LoVo (cell line): ENCODE results near the gene KDELR3.

Experiments
- DNase-seq: peaks from one replicate; pipeline ENCODE4 v3.0.0-alpha.2; 2016; ENCODE audit warnings: low spot score

Gene KDELR3

DNA sequence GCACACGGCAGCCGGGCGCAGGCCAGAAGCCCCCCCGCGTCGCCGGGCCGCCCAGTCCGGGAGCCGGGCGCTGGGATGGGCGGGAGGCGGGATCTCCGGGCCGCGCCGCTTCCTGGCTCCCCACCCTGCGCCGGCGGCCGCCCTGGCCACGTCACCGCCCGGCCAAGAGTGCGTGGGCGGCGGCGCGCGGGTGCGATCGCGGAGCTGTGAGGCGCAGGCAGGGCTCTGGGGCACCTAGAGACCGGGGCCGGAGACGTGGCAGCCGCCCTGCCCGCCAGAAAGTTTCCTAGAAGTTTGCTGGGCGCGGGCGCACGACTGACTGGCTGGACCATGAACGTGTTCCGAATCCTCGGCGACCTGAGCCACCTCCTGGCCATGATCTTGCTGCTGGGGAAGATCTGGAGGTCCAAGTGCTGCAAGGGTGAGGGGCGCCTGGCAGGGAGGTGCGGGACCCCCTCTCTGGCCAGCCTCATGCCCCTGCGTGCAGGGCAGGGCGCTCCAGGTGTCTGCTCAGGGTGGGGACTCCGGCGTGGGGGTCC lies at the start of gene KDELR3:
TSS of gene KDELR3 (plus strand) at position 193 of the 539 bp plus-strand sequence. CDS start at position 331, 138 bp downstream.
- peak; percentile 82 for DNase-seq

DNA sequence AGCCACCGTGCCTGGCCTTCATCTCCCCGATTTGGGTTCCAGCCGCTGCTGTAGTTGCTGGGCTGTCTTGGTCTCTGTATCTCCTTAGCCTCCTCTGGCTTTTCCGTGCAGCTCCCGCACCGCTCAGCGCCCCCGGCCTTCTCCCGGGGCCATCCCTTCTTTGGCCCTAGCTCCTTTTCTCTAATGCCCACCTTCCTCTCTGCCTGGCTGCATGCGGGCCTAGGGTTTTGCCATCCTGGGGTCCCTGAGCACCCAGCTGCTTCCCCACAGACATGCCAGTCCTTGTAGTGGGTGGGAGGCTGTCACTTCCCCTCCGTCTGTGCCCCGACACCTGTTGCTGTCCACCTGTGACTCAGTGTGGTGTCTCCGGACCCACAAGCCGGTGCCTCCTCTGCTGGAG lies 49.3 kb upstream of the KDELR3 start:
- no peak for DNase-seq

DNA sequence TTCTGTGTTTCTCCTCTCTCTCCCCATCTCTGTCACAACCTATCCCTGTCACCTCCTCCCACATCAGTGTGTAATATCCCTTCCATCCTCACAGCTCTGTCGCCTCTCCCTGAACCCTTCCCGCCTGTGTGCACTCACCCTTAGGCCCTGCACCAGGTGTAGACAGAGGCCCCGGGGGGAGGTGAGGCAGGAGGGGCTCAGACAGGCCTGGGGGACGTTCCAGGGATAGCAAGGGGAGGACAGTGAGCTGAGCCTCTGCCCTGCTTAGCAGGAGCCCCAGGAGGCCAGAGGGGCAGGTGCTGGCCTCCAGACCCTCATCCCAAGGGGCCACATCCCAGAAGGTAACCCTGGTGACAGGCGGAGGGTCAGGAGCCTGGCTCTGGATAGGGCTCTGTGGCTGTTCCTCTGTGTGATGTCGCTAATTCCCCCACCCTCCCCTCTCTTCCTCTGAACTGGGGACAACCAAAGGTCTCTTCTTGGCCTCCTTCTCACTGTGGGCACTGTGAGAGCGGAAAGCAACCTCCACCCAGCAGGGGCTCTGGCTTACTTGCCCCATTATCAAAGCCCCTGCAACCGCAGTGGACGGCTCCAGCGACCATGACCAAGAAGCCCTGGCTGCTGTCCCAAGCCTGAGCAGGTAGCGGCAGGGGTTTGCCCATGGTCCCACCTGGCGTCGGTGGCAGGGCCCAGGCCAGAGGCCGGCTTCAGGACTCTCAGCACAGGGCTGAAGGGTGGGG lies 48.6 kb upstream of the KDELR3 start:
- no peak for DNase-seq

DNA sequence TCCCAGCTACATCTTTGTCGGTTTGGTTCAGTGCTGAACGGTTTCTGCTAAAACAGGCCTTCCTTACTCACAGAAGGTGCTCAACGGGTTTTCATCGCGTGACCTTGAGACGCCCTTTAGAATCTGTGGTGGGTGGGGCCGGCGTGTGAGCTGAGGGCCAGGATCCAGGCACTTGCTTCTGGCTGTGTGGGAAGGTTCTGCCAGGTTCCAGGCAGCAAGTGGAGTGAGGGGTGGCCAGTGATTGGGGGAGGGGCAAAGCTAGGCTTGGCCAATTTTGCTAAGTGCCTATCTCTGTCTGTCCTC lies 48.1 kb upstream of the KDELR3 start:
- no peak for DNase-seq

DNA sequence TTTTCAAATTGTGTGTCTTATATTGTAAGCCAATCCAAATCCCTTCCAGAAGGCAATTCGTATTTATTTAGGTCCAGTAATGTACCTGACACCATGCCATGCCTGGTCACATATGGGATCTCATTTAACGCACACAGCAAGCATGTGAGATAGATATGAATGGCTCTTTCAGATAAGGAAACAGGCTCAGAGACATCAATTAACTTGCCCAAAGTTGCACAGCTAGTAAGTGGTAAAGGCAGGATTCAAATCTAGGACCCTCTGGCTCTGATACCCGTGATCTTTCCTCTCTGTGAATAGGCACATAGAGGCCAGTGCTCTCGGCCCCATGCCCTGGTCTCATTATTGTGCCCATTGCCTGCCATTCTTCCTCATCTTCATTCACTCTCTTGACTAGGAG lies 47.2 kb upstream of the KDELR3 start:
- no peak for DNase-seq

DNA sequence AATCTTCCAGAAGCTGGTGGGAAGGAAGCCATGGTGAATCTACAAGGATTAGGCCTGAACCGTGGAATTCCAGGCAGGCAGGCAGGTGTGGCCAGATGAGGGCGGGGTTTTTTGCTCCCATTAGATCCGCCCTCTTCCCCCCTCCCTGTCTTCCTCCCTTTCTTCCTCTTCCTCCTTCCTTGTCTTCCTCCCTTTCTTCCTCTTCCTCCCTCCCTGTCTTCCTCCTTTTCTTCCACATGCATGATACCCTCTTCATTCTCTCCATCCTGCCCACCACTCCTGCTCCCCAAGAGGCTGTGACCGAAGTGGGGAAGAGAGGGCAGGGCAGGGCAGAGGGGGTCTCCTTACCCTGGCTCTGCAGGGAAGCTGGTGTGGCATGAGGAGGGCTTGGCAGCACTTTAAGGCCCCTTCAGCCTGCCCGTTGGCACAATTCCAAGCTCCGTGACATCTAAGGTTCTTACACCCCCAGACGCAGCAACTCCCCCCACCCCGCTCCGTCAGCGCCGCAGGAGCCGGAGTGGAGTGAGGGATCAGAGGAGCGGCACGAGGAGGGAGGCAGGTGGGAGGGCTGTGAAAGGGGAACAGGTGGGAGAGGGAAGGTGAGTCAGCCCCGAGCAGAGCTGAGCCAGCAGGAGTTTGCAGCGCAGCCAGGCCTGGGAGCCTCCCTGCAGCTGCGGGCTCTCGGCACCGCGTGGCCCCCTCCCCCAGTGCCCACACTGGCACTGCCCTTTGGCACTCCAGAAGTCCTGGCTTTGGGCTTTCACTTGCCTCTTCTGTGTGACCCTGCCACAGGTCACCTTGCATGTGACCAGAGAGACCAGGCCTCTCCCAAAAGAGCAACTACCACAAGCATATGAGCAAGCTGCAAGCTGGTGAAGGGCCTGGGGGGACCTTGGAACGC lies 45.0 kb upstream of the KDELR3 start:
- DNase-seq: peak; percentile 55

DNA sequence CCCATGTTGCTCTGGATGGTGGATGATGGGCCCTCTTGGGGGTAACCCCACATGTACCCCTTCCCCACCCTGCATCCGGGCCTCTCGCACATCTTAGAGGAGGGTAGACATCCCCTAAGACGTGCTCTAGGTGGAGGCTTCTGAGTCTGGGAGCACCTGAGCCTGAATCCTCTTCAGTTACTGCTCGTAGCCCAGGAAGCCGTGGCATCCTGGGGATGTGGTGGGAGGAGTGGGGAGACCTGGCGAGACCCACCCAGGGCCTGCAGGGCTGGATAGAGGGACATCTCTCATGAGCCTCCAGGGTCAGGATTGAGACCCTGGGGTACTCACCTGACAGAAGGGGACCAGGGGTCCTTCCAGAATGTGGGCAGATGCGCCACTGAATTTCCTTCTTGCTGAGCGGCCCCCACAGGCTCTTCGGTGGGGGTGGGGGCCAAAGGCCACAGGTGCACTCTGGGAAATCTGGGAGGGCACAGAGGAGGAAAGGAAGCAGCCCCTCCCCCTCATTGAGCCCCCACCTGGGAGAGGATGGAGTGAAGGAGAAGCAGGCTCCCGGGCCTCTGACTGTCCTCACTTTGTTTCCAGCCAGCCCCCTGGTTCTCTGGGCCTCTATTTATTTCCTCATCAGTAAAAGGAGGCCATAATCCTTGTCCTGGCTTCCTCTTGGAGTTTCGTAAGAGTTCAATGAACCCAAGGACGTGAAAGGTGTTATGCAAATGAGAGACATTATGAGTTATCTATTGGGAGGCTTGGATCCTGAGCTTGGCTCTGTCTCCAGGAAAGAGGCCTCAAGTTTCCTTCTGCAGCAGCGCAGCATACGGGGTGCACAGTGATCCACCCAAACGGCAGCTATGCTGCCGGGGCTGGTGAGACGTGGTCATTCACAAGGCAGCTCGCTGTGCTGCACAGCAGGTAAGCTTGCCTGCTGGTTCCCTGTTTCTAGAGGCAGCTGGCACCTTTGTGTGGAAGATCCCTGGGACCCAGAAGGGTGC lies 44.1 kb upstream of the KDELR3 start:
- DNase-seq: no peak

DNA sequence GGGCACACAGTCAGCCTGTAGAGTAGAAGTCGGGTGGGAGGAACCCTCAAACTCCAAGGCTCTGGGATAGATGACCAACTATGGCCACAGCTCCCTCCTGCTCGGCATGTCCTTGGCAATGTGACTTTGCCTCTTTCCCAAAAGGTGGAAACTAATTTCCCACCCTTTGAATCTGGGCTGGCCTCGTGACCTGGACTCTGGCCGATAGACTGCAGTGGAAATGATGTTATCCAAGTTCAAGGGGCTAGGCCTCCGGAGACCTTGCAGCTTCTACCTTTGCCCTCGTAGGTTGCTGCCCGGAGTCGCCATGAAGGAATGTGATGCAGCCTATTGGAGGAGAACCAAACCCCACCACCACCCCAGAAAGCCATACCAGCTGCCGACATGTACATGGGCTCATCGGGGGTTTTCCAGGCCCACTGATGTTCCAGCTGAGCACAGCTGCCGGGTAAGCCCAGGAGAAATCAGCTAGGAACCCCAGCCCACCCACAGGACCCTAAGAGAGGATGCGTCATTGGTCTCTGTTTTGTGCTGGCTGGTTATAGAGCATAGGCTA lies 43.3 kb upstream of the KDELR3 start:
- DNase-seq: no peak

DNA sequence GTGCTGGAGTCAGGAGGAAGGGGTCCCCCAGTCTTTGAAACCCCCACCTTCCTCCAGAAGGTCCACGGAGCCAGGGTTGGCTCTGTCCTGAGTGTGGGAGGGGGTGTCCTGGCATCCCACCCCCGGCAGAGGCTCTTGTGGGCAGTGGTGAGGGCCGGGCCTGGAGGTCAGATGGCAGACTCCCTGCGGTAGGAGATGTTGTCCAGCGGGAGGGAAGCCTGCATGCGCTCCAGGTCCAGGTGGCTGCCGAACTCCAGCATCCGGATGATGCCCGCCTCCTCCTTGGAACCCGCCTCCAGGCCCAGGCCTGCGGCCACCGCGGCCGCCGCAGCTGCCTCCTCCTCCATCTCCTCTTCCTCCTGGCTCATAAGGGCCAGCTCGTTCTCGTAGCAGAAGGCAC lies 41.3 kb upstream of the KDELR3 start:
- no peak for DNase-seq

DNA sequence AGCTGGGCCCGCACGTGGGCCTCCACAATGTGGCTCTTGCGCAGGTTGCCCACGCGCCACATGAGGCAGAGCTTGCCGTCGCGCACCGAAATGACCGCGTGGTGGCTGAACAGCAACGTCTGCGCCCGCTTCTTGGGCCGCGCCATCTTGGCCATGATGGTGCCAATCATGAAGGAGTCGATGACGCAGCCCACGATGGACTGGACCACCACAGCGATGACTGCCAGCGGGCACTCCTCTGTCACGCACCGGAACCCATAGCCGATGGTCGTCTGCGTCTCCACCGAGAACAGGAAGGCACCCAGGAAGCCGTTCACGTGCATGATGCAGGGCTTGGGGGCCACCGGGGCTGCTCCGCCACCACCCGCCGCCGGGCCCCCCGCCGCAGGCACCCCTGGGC lies 40.4 kb upstream of the KDELR3 start:
- no peak for DNase-seq

DNA sequence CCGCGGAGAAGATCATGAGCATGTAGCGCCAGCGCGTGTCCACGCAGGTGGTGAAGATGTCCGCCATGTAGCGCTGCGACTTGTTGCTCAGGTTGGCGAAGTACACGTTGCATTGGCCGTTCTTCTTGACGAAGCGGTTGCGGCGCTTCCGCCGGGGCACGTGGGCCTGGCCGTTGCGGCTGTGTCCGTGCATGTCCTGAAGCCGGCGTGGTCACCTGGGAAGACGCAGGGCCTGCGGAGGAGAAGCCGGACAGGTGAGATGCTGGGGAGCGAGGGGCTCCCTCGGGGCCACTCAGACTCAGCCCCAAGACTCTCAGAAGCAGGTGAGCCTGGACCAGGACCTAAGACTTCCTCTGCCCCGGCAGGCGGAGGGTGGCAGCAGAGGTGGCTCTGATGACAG lies 40.0 kb upstream of the KDELR3 start:
- no peak for DNase-seq

DNA sequence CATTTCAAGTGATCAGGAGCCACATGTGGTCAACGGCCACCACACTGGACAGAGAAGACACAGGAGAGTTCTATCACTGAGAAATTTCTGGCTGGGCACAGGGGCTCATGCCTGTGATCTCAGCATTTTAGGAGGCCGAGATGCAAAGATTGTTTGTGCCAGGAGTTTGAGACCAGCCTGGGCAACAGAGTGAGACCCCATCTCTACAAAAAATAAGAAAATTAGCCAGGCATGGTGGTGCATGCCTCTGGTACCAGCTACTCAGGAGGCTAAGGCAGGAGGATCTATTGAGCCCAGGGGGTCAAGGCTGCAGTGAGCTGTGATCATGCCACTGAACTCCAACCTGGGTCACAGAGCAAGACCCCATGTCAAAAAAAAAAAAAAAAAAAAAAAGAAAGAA lies 39.2 kb upstream of the KDELR3 start:
- DNase-seq: no peak

DNA sequence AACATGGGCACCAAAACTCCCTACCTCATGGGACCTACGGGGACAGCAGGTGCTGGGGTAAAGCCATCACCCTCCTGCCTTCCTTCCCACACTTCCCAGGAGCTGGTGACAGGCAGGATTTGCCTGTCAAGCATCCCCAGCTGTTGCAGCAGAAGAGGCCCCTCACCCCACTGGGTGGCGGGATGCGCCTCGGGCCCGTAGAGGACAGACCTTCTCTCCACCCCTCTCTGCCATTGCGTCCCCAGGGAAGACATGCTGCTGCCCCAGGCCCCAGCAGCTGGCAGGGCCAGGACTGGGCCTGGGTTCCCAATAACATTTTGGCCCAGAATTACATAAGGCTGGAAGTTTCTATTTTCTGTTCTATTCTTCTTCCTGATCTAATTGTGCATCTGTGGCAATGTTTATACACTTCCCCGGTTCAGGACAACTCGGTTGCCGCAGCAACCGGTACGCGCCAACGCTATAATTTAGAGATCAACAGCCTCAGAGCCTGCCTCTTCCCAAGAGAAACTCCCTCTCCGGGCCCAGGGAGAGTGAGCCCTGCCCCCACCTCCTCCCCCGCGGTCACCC lies 38.3 kb upstream of the KDELR3 start:
- no peak for DNase-seq

DNA sequence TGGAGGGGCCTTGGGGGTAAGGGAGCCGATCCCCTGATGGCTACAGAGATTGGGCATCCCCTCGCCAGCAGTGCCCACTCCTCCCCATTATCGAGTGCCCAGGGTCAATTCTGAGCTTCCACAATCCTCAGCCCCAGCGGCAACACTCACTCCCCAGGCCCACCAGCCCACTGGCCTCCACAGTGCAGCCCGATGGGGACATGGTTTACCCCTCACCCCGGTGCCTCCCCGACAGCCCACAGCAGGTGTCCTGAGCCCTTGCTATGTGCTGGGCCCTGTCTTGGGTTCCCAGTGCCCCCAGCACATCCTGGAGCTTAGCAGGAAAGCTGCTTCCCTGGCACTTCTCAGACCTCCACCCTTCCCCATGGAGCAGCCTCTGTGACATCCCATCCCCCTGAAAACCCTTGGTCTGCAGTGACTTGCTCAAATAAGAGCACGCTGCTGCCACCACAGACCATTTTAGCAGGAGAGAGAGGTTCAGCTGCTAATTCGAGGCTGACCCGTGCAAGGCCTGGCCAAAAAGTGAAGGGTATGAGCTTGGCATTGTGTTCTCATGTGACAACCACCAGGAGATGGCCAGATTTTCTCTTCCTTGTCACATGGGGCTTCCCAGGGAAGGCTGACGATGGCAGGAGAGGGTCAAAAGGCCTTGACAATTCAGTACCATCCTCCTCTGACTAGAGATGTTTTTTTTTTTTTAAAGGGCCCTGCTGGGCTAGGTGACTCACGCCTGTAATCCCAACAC lies 36.5 kb upstream of the KDELR3 start:
- DNase-seq: no peak

DNA sequence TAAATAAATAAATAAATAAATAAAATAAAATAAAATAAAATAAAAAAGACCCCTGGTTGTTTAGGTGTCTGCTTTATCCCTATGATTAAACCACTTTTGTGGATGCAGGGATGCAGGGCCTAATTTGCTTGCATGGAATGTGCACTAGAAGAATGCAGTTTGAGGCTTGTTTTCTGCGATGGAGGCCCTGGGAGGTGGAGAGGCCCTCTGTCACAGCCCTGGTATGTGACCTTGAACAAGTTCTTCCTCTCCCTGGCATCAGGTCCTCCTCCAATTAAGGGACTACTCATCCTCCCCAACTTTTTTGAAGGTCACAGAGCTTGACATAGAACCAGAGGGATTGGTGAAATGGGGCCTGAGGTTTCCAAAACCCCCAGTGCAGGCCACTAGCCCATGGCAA lies 35.6 kb upstream of the KDELR3 start:
- DNase-seq: no peak

DNA sequence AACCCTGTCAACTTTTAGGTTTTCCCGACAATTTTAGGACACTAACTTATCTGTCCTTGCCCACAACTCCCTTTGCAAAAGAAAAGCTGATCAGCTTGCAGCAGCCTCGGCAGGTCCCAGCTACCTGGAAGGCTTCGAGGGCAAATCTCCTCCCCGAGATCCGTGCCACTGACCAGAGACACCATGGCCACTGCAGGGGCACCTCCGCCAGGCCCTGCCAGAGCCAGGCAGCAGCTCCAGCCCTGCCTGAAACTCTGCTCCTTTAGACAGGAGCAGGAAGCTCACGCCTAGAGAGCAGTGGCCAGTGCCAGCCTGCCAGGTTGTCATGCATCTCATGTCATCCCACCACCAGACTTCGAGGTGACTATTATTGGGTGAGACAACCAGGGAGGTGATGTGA lies 34.0 kb upstream of the KDELR3 start:
- no peak for DNase-seq

DNA sequence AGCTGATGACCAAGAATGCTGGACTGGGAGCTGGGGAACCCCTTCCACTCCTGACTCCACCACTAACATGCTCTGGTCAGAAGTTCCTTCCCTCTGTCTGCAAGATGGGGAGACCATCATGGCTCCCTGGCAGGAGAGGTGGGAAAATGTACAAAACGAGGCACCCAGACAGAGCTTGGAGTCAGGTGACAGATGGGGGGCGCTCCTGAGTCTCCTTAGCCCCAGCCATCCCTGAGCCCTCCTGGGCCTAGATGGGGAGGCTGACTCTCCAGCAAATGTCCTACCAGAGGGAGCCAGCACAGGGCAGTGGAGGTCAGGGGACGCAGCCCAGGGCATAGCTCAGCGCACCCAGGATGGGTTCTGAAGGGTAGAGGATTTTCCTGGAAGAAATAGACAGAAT lies 32.9 kb upstream of the KDELR3 start:
- no peak for DNase-seq

DNA sequence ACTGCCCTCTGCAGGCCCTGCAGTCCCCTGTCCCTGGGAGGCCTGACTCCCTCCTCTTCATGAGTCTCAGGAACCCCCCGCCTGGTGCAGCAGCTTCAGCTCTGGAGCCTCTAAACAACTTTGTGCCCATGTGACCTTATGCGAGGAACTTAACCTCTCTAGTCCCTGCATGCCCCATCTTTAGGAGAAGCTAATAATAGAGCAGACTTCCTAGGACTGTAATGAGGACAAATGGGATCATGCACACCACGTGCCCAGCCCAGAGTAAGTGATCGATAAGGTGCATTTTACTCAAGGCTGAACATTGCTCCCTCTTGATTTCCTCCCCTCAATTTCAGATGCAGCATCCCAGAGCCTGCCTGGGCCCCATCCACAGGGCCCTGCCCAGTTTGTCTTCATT lies 31.9 kb upstream of the KDELR3 start:
- no peak for DNase-seq

DNA sequence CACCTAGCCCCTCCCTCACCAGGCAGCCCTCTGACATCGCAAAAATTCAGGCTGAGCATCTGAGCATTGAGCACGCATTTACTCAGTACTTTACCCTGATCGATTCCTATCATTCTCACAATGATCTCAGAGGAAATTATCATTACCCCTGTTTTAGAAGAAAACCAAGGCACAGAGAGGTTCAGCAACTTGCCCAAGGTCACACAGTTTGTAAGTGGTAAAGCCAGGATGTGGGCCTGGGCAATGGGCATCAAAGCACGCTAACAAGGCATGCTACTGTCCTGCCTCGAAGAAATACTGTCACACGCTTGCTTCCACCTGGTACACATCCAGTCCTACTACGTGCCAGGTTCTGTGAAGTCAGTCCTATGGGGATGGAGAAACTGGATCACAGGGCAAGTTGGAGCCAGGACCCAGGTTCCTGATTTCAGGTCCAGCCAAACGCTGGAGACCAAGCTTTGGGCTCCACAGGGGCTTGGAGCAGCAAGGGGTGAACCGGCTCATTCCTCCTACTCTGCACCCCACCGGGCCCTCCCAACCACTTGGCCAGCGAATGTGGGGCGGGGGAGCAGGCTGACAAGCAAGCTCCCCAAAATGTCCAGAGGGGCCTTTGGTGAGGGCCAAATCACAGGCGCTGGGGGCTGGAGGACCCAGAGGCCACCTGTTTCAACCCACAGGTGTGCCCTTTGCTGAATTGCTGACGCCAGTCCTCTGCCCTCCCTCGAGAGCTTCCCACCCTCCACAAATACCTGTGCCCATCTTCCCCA lies 31.1 kb upstream of the KDELR3 start:
- DNase-seq: no peak

DNA sequence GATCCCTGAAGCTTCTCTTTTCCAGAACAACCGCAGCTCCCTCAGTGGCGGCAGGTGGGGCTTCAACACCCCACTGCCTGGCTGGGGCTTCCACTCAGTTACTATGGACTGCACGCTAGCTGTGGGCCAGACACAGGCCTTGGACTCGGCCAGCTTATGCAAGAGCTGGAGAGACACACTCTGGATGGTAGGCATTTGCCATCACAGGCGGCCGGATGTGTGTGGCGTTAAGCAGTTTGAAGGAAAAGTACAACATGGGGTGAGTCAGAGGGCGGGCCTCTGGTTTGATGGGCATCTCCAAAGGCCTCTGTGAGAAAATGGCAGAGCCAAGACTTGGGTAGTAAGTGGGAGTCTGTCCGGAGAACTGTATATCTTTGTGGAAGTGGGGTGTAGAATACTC lies 30.5 kb upstream of the KDELR3 start:
- DNase-seq: no peak
